Stomach (tissue), 4 donors: Measurements from ENCODE around the gene FDXR.

Experiments used
- CTCF ChIP-seq, 7 experiments: fragments of 450-650 bp in 4 of 7; fragments of 200-600 bp in 3 of 7; sonication (generic) in 3 of 7; IDR thresholded peaks; one replicate each; pipeline ENCODE4 v1.5.1; 2016 to 2019; ENCODE audit warnings: antibody characterized with exemption in 7 of 7, control low read depth in 2 of 7, mild to moderate bottlenecking in 1 of 7
- POLR2AphosphoS5 ChIP-seq, 3 donors: sonication (generic); formaldehyde crosslinking; IDR thresholded peaks; one replicate each; pipeline ENCODE4 v1.6.1; 2016; ENCODE audit warnings: antibody characterized with exemption in 3 of 3

- TF ChIP-seq POLR2AphosphoS5 (IDR thresholded peaks at IDR 0.05) (no peak), CTCF (IDR thresholded peaks at IDR 0.05) (no peak)
Measured at GRCh38 chr17:74903671-74904070, 30.9 kb upstream of the FDXR start.
